ENCODE results near the gene PIP5K1B.

Gene PIP5K1B

DNA sequence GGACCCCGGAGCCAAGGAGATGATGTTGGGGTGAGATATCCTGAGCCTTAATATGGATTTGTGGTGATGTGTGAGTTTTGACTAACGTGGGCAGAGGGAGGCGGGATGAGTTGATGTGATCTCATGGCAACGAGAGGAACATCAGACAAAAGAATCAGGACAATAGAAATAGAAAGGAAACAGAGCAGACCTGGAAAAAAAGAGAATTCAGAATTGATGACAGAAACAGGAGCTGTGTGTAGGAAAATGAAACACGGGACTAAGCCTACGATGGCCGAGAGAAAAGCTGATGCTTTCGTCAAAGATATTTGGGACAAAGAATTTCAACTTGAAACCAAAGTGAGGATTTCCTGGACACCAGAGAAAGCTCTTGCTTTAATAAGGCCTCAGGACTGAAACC, 298.0 kb downstream of the PIP5K1B start:
- DNase-seq: no peak

DNA sequence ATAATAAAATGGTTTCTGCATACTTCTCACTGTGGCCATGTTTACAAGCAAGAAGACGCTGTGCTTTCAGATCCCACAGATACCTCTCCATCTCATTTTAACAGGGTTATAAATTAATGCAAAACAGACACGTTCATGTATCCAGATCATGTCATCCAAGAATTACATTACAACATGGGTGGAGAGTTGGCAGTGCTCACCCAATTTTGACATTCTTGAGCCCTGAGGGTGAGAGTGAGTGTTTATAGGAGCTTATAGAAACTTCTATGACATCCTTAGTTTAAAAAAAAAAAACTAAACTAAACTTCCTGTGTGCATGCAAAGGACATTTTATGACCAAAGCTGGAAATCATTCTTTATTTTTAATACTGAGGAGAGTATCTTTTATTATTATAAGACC, 299.8 kb downstream of the PIP5K1B start:
- DNase-seq: no peak

DNA sequence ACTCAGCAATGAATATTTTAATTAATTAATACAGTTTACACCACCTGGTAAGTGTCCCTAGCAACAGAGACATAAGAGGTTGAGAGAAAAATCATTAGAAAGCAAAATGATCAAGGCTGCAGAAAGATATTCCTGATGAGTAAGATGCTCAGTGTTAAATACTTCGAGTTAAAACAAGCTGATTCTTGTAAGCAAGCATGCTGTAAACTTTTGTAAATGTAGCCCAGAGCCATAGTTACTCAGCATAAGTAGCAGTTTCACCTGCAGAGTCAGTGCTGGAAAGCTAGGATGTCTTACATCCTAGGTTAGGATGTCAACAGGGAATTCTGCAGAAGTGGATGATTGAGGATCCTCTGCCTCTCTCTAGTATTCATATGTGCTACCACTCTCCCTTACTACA, 304.7 kb downstream of the PIP5K1B start:
- no peak for DNase-seq

DNA sequence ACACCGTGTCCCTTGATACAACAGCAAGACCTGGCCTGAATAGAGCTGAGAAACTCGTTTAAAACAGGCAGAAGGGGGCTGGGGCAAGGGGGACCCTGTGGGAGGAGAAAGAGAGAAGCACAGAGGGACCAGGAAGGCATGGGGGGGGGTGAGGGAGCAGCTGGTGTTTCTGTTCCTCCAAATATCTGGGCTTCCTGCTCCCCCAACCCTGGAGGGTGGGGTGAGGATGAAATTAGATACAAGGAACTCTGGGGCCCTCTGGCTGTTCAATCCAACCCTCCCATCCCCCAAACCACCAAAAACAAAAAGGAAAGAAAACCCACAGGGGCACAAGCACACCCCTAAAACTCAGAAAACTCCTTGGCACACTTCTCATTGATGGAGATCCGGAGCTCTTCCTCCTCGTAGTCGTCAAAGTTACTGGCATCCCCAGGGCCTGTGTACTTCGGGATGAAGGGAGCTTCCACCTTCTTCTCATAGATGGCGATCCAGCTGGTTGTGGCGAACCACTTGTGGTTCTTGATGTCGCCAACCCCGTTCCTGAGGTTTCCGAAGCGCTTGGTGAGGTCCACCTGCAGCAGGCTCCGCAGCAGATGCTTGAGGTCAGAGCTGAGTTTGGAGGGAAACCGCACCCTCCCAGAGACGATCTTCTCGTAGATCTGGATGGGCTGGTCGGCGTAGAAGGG, 307.8 kb downstream of the PIP5K1B start:
- no peak for DNase-seq

DNA sequence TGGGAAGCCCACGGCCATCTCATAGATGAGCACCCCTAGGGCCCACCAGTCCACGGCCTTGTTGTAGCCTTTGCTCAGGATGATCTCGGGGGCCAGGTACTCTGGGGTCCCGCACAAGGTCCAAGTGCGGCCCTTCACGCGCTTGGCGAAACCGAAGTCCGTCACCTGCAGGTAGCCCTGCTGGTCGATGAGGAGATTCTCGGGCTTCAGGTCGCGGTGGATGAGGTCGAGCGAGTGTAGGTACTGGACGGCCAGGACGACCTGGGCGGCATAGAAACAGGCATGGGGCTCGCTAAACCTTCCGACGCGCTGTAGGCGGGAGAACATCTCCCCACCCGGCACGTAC, 308.3 kb downstream of the PIP5K1B start:
- no peak for DNase-seq

DNA sequence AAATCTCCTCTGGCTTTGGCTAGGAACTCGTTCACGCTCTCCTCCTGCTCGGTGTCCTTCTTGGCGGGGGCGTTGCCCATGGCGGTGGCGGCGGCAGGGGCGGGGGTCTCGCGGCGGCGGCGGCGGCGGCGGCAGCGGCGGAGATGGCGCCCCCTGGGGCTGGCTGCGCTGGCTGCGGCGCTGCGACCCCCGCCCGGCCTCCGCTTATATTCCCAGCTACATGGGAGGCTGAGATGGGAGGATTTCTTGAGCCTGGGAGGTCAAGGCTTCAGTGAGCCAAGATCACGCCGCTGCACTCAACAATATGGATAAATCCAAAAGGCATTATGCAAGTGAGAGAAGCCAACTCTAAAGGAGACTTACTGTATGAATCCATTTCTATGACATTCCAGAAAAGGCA, 309.0 kb downstream of the PIP5K1B start, which contains the start of gene PRKACG:
Gene PRKACG (minus strand): TSS at position 101 of the 400 bp plus-strand sequence. CDS start 21 bp downstream, at position 80.
- no peak for DNase-seq

DNA sequence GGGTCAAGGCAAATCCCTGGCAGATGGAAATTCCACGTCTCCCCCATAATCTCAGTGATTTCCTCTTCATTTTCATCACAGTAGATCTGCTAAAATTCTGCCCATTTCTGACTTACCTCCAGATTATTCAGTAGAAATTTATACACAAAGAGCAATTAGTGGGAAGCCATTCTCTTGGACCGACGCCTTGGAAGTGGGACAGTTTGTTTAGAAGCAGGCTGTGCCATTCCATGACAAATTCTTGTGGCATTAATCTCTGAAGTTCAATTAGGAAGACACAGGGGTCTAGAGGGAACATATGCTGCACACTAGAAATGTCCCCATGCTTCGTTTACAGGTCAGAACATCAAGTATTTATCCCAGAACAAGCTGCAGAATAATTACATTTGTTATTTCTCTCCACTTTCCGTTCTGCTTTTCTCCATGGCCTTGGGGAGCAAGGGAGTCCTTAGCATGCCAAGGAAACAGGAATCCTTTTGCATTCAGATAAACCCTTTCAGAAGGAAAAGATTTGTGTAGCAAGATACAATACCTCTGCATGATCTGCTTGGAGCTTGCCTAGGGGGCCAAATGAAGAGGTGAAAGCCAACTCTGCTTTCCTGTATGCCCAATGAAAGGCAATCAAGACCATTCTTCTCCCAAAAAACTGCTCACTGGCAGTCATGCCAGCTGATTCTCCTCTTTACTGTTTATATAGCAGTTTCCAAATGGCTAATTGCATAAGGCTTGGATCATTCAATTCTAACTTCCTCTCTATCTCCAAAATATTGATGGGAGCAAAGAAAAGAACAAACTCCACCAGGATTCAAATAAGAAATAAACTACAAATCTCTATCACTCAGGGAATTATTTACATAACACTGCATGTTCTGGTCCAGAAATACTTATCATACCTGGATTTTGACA, 311.4 kb downstream of the PIP5K1B start:
- DNase-seq: no peak

DNA sequence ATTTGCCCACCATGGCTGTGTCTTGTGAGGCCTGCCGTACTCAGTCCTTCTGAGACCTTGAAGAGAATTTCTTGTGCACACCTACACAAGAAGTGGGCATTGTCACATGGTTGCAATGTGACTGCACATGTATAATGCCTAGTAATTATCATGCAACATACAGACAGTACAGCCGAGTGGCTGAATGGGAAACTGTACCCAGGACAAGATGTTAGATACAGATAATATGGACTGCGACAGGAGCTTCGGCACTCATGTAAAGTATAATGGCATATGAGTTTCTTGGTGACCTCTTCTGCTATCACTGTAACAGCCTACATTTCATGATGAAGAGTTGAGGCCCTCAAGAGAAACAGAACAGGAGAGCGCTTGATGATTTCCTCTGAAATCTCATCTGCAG, 313.7 kb downstream of the PIP5K1B start:
- DNase-seq: no peak

DNA sequence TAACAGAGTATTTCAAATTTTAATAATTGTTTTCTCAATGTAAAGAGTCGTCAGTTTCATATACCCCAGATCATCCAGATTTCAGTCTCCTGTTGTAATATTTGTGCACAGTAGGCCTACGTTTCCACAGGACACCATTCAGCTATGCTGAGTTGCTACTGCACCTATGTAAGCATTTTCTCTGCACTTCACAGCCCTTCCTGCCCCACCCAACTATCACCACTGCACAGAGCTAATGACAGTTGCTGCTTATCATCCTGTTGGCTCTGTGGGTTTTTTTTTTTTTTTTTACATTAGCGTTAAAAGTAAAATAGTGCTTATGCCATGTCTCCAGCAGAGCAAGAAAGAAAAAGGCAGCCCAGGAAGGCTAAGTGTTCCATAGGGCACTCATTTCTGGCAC, 314.8 kb downstream of the PIP5K1B start:
- no peak for DNase-seq

DNA sequence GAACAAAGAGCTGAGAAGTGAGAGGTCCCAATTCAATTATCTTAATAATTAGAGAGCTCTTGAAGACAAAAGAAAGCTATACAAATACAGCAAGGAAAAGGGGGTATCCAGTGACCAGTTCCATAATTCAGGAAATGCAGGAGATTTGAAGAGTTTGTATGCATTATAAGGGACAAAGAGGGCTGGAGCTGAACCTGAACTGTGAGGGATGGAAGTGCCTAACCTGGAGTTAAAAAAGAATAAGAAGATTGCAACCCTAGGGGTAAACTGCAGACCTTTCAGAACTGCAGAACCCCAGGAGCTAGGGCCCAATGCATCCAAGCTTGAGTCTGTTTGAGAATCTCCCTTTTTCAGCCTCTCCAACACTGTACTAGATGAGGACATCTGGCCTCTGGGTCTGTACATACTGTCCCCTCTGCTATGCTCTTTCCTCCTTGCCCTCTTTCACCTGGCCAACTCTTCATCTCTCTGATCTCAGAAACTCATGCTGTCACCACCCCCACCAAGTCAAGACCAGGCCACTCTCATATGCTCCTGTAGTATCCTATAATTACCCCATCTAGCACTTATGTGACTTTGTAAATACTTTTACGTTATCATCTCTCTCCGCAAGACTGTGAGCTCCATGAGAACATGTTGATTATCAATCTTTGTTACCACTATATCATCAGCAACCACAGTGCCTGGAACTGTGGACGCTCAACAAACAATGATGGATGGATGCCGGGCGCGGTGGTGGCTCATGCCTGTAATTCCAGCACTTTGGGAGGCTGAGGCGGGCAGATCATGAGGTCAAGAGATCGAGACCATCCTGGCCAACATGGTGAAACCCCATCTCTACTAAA, 315.5 kb downstream of the PIP5K1B start:
- DNase-seq: no peak

DNA sequence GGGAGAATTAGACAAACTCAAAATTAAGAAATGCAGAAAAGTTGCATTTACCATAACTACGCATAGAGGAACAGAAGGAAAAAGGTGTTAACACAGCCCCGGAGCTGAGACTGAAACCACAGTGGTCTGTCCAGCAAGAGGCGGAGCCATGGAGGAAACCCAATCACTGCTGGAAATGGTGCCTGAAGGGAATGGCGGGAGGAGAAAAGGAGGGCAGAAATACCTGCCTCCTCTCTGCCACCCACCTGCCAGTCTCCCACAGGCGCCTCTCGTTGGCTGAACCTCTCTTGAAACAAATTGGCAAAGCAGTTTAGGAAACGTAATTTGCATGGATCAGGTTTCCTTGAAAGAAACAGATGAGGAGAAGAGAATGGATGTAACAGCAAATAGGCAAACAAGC, 318.6 kb downstream of the PIP5K1B start:
- no peak for DNase-seq

DNA sequence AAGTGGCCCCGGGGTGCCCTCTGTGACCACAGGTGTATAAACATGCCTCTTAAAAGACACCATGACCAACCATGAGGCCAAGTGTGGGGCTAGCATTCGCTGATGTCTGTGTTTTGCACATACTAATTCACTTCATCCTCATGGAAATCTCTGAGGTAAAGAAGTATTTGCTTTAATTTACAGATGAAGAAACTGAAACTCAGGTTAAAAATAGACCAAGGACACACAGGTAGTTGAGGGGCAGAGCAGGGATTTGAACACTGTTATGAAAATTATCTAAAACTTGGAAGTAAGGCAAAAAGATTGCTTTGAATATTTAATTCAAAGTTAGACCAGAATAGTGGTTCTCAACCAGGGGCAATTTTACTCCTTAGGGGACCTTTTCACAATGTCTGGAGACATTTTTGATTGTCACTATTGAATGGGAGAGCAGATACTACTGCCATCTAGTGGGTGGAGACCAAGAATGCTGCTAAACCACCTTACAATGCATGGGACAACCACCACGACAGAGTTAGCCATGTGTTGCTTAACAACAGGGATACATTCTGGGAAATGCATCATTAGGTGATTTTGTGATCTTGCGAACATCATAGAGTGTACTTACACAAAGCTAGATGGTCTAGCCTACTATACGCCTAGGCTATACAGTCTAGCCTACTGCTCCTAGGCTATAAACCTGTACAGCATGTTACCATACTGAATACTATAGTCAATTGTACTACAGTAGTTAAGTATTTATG, 322.5 kb downstream of the PIP5K1B start:
- peak; percentile 21 for DNase-seq

DNA sequence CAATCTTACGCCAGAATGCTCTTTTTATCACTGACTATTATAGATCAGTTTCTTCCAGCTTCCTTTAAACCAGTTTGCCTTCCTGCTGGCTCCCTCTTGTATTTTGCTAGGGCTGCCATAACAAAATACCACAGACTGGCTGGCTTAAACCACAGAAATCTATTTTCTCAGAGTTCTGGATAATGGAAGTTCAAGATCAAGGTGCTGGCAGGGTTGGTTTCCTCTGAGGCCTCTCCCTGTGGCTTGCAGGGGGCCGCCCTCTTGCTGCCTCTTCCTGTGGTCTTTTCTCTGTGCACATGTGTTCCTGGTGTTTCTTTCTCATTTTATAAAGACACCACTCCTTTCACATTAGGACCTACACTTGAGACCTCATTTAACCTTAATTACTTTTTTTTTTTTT, 323.7 kb downstream of the PIP5K1B start:
- DNase-seq: no peak

DNA sequence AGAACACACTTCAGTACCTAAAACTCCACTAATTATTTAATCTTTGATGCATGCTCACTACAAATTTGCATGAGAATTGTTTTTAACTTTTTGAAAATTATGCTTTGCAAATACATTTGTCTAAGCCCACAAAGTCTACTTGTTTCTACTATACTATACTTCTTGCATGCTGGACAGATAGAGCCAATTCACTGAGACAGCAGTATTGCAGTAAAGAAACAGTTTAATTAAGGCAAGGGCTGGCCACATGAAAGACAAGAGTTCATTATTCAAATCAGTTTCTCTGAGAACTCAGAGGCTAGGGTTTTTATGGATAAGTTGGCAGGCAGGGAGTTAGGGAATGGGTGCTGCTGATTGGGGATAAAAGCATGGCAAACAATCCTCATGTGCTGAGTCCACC, 324.5 kb downstream of the PIP5K1B start:
- DNase-seq: no peak

DNA sequence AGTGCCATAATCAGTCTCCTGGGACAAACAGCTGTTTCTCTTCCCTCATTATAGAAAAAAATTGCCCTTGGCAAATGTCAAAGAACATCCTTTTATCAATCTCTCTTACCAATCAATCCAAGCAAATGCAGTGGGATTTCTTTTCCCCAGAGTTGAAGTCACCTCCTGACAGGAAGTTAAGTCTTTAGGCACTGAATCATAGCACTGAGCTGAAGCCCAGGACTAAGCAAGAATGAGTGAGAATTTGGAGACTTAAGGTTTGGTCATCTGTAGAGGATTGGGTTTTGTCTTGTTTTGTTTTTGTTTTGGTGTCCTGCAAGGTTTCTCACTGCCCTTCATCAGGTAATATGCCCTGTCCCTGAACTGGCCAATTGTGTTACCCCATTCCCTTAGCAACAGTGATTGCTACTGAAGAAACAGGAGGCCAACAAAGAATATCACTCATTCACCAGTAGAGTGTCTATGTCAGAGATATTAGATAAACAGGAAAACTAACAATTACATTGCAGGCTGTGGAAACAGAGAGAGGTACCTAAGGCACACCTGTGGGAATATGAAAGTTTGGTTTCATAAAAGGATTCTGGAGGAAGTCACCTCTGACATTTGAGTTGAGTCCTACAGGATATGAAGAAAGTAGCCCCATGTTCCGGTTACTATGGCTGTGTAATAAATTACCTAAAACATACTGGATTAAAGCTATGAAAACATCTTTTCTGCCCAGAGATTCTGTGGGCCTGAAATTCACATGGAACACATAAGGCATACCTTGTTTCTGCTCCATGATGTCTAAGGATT, 326.0 kb downstream of the PIP5K1B start:
- DNase-seq: no peak

DNA sequence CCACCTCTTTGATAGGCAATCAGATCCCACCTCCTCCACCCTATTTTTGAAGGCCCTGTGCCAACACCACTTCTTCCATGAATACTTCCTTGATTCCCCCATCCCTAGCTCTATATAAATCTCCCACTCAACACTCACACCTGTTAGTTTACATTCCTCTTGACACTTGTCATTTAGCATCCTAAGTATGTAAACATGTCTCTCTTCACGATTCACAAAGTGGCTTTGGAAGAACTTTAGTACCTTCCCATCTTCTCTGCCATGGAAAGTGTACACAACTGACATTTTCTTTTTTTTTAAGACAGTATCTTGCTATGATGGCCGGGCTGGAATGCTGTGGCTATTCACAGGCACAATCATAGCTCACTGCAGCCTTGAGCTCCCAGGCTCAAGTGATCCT, 329.0 kb downstream of the PIP5K1B start:
- no peak for DNase-seq

DNA sequence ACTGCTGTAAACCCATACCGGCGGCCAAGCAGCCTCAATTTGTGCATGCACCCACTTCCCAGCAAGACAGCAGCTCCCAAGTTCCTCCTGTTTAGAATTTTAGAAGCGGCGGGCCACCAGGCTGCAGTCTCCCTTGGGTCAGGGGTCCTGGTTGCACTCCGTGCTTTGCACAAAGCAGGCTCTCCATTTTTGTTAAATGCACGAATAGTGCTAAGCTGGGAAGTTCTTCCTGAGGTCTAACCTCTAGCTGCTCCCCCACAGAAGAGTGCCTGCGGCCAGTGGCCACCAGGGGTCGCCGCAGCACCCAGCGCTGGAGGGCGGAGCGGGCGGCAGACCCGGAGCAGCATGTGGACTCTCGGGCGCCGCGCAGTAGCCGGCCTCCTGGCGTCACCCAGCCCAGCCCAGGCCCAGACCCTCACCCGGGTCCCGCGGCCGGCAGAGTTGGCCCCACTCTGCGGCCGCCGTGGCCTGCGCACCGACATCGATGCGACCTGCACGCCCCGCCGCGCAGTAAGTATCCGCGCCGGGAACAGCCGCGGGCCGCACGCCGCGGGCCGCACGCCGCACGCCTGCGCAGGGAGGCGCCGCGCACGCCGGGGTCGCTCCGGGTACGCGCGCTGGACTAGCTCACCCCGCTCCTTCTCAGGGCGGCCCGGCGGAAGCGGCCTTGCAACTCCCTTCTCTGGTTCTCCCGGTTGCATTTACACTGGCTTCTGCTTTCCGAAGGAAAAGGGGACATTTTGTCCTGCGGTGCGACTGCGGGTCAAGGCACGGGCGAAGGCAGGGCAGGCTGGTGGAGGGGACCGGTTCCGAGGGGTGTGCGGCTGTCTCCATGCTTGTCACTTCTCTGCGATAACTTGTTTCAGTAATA, 330.6 kb downstream of the PIP5K1B start, which contains the start of gene FXN:
Gene FXN (plus strand): TSS at position 315 of the 871 bp plus-strand sequence. CDS start 31 bp downstream, at position 346.
- peak; percentile 83 for DNase-seq

DNA sequence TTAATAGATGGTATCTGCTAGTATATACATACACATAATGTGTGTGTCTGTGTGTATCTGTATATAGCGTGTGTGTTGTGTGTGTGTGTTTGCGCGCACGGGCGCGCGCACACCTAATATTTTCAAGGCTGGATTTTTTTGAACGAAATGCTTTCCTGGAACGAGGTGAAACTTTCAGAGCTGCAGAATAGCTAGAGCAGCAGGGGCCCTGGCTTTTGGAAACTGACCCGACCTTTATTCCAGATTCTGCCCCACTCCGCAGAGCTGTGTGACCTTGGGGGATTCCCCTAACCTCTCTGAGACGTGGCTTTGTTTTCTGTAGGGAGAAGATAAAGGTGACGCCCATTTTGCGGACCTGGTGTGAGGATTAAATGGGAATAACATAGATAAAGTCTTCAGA, 331.3 kb downstream of the PIP5K1B start:
- DNase-seq: no peak

DNA sequence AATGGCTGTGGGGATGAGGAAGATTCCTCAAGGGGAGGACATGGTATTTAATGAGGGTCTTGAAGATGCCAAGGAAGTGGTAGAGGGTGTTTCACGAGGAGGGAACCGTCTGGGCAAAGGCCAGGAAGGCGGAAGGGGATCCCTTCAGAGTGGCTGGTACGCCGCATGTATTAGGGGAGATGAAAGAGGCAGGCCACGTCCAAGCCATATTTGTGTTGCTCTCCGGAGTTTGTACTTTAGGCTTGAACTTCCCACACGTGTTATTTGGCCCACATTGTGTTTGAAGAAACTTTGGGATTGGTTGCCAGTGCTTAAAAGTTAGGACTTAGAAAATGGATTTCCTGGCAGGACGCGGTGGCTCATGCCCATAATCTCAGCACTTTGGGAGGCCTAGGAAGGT, 331.8 kb downstream of the PIP5K1B start:
- no peak for DNase-seq

DNA sequence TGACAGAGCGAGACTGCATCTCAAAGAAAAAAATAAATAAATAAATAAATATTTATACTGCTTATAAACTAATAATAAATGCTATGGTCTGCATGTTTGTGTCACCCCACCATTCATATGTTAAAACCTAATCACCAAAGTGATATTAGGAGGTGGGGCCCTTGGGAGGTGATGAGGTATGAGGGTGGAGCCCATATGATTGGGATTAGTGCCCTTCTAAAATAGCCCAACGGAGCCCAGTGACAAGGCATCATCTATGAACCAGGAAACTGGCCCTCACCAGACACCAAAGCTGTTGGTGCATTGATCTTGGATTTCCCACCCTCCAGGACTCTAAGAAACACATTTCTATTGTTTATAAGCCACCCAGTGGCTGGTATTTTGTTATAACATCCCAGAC, 335.6 kb downstream of the PIP5K1B start:
- DNase-seq: no peak

Measured in activated CD8-positive, alpha-beta memory T cell treated with anti-CD3 and anti-CD28 coated beads, Interleukin-2, amount 50 U/mL, for 4 hours (primary cell).